Kidney (tissue), 14 donors: ENCODE results near the gene CARD9. TPM values are rescaled to one million over a fixed set of nuclear protein-coding genes. Genes with fewer than 3 reads are reported as not detected.
"Not testable (repeated sequence)": the region's sequence is repeated elsewhere in the genome, so short reads cannot be mapped to it uniquely, and the experiment has no call there.

Experiments used
- DNase-seq, 5 donors: peaks; one replicate each; pipeline ENCODE4 v3.0.0-alpha.2; 2013 to 2020
- FAIRE-seq: peaks from 2 replicates; lab custom pipeline; 2012; peaks lifted over from hg19 to GRCh38; lab: Jason Lieb, UNC
- H3K27ac ChIP-seq, 2 donors: one replicate each; pipeline ENCODE4 v1.7.0; 2013; ENCODE audit warnings: low read depth in 2 of 2, low read length in 2 of 2, inconsistent platforms in 1 of 2
- H3K27me3 ChIP-seq: one replicate; pipeline ENCODE4 v1.7.1; 2013; ENCODE audit warnings: low read length, inconsistent platforms; ENCODE audit not compliant: control insufficient read depth, insufficient read depth
- H3K36me3 ChIP-seq, 3 donors: one replicate each; pipeline versions ENCODE4 v1.7.0 to v1.7.1; 2013; ENCODE audit warnings: low read length in 3 of 3, control low read depth in 1 of 3, inconsistent platforms in 1 of 3; ENCODE audit not compliant: insufficient read depth in 3 of 3, control insufficient read depth in 2 of 3
- H3K4me1 ChIP-seq, 3 donors: one replicate each; pipeline versions ENCODE4 v1.7.0 to v1.7.1; 2013; ENCODE audit warnings: low read length in 3 of 3, inconsistent platforms in 1 of 3, low read depth in 1 of 3; ENCODE audit not compliant: control insufficient read depth in 2 of 3, insufficient read depth in 2 of 3
- H3K4me3 ChIP-seq, 3 donors: one replicate each; pipeline versions ENCODE4 v1.7.0 to v1.8.1; 2013; ENCODE audit warnings: low read length in 3 of 3, control low read depth in 1 of 3, inconsistent platforms in 1 of 3
- H3K9ac ChIP-seq, 3 donors: one replicate each; pipeline versions ENCODE4 v1.7.0 to v1.7.1; 2013; ENCODE audit warnings: low read length in 3 of 3, control low read depth in 1 of 3, inconsistent platforms in 1 of 3
- H3K9me3 ChIP-seq, 3 donors: one replicate each; pipeline versions ENCODE4 v1.7.0 to v1.7.1; 2013; ENCODE audit warnings: low read length in 3 of 3, control low read depth in 1 of 3, inconsistent platforms in 1 of 3; ENCODE audit not compliant: control insufficient read depth in 2 of 3, insufficient read depth in 1 of 3
- intact Hi-C: fragments of 100-400 bp; cut with DNase I; formaldehyde crosslinking; loops from one replicate; pipeline ENCODE4 v1.11.1; 2022
- polyA plus RNA-seq: library from polyadenylated mRNA; stranded (reverse); fragments of 350-450 nt; fragmentation: Illumina TruSeq; extraction: RNeasy Lipid Tissue Mini Kit (QIAGEN cat#74804); gene quantifications from one replicate; pipeline ENCODE4 v1.2.3, GENCODE V29; 2014; ENCODE audit warnings: low read depth, low replicate concordance; ENCODE audit not compliant: insufficient read depth
- total RNA-seq: library from RNA; stranded (reverse); fragmentation: NEBNext Ultra II Directional; extraction: Animal tissue kit (Norgen Biotek cat#: 25700); gene quantifications from one replicate; pipeline ENCODE4 v1.2.1, GENCODE V29; 2021
- TF ChIP-seq, protein P1 (sequence below): IDR thresholded peaks from 3 replicates; pipeline ENCODE4 v1.5.1; 2012; ENCODE audit warnings: mild to moderate bottlenecking, moderate library complexity, borderline replicate concordance; ENCODE audit not compliant: insufficient read depth; ENCODE audit errors: extremely low read depth
- donor health status: control.
- donor health status: control.
- donor health status: control.
- donor health status: control.
- donor health status: control.
- donor health status: DM: yes; HTN: yes; CAD: no.
- donor health status: Normal renal cell carcinoma (clear cell type).

Gene CARD9
- total and polyA plus RNA-seq, 2 donors from 2014 or later: 1.5 to 7.0 TPM

DNA sequence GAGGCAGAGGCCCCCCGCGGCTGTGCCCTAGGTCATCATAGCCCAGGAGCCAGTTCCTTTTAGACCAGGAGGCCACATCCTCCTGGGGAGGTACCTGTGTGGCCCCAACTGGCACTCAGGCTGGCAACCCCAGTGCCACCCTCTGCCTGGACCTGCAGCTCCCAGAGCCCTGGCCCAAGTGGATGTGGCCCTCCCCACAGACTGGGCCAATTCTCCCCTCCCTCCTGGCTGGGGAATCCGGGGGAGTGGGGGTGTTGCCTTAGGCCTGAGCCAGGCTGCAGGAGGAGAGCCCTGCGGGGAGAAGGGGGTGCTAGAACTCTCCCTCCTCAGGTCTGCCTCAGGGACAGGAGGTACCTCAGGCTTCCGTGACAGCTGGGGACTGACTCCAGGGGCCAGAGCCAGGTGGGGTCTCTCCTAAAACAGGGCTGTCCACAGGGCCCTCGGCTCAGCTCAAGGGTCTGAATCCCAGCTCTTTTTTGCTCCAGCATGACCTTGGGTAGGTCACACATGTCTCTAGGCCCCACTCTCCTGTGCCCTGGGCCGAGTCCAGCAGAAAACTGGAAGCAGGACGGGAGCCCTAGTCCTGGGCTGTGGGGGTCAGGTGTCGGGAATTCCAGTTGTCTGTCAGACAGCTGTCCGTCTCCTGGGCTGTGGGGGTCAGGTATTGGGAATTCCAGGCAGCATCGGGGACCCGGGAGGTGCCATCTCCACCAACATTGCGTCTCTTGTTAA is 19.5 kb downstream of the CARD9 start:
- Histone ChIP-seq H3K27me3 (no peaks in the 10 kb centered on the region), H3K9me3 (no peaks in the 10 kb centered on the region), H3K36me3 (no peaks in the 10 kb centered on the region), H3K4me1 (peaks cover 0 to 8% (median 0%) of the 10 kb centered on the region in 3 donors), H3K9ac (no peak overlapping the region), H3K27ac (peak overlapping the region; percentile 37 to 43), H3K4me3 (no peak overlapping the region)
- FAIRE-seq (no peak), DNase-seq (no peak)
- TF ChIP-seq, protein P1, sequence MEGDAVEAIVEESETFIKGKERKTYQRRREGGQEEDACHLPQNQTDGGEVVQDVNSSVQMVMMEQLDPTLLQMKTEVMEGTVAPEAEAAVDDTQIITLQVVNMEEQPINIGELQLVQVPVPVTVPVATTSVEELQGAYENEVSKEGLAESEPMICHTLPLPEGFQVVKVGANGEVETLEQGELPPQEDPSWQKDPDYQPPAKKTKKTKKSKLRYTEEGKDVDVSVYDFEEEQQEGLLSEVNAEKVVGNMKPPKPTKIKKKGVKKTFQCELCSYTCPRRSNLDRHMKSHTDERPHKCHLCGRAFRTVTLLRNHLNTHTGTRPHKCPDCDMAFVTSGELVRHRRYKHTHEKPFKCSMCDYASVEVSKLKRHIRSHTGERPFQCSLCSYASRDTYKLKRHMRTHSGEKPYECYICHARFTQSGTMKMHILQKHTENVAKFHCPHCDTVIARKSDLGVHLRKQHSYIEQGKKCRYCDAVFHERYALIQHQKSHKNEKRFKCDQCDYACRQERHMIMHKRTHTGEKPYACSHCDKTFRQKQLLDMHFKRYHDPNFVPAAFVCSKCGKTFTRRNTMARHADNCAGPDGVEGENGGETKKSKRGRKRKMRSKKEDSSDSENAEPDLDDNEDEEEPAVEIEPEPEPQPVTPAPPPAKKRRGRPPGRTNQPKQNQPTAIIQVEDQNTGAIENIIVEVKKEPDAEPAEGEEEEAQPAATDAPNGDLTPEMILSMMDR: no peak
- intact Hi-C loops: no loop called here

DNA sequence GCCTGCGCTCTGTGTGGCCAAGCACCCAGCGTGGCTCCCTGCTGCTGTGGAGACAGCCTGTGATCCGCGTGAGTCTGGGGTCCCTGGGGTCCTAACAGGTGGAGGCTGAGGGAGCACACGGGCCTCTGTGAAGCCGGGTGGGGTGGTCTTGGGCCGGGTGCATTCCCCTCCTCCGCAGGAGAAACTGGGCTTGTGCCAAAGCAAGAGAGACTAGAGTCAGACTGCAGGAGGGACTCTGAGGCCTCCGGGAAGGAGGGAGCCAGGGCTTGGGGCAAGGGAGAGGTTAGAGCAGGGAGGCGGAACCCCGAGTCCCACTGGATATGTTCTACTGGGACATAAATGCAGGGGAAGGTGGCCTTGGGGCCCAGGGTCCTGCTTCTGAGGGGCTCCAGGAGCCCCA is 20.4 kb downstream of the CARD9 start:
- intact Hi-C loops: no loop called here
- H3K9me3 ChIP-seq: no peaks in the 10 kb centered on the region
- DNase-seq (no peak), FAIRE-seq (no peak)
- H3K36me3 ChIP-seq: no peaks in the 10 kb centered on the region
- peaks cover 0 to 8% (median 0%) of the 10 kb centered on the region in 3 donors for H3K4me1 ChIP-seq
- H3K27ac ChIP-seq: no peak overlapping the region
- H3K9ac ChIP-seq: no peak overlapping the region
- no peaks in the 10 kb centered on the region for H3K27me3 ChIP-seq
- H3K4me3 ChIP-seq: no peak overlapping the region
- TF ChIP-seq, protein P1: no peak

DNA sequence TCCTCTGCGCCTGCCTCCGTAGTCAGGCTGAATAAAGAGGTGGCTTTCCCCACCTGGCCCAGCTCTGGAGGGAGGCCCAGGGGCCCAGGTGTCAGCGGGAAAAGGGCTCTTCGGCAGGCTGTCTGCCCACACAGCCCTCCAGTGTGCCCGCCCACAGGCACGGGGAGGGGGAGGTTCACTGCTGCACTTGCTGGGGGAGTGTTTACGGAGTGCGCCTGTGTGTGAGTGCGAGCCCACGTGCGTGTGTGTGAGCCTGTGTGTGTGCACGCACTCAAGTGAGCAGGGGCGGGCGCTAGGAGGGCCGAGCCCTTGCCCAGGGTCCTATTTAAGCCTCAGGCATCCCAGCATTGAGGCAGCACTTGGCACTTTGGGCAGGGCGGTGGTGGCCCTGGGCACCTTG is 20.8 kb downstream of the CARD9 start:
- peak in 4 of 5 donors; percentile 80 to 85 (median 83) for DNase-seq
- H3K27ac ChIP-seq: no peak overlapping the region
- H3K9ac ChIP-seq: no peak overlapping the region
- no peak for FAIRE-seq
- peaks cover 0 to 8% (median 0%) of the 10 kb centered on the region in 3 donors for H3K4me1 ChIP-seq
- H3K9me3 ChIP-seq: no peaks in the 10 kb centered on the region
- H3K4me3 ChIP-seq: no peak overlapping the region
- intact Hi-C loops: no loop called here
- TF ChIP-seq, protein P1: no peak
- H3K27me3 ChIP-seq: no peaks in the 10 kb centered on the region
- no peaks in the 10 kb centered on the region for H3K36me3 ChIP-seq

DNA sequence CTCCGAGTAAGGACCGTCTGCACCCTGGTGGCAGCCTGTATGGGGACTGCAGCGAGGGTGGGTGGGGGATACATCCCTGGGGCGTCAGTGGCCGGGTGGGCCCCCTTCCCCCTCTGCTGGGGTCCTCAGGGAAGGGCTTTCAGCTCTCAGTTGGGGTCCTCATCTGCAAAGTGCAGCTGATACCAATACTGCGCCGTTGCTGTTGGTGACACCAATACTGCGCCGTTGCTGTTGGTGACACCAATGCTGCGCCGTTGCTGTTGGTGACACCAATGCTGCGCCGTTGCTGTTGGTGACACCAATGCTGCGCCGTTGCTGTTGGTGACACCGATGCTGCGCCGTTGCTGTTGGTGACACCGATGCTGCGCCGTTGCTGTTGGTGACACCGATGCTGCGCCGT is 21.6 kb downstream of the CARD9 start:
- H3K4me3 ChIP-seq, intact Hi-C loops, H3K9me3 ChIP-seq, H3K9ac ChIP-seq, DNase-seq, H3K27me3 ChIP-seq, H3K4me1 ChIP-seq, H3K36me3 ChIP-seq, H3K27ac ChIP-seq, FAIRE-seq: not testable (repeated sequence)
